ENCODE results near the gene MYO3A. TPM values are rescaled to one million over a fixed set of nuclear protein-coding genes. Genes with fewer than 3 reads are reported as not detected.

MYO3A gene
- polyA plus RNA-seq, 3 donors = not detected

- intact Hi-C loops (cut with micrococcal nuclease) = no loop called here
- H3K4me1 Mint-ChIP-seq = no peaks in the 10 kb centered on the region
- peaks cover 0 to 5% (median 1%) of the 10 kb centered on the region in 7 donors for H3K9me3 Mint-ChIP-seq
These were observed 21.2 kb upstream of the MYO3A start for GRCh38 chr10:25912866-25913265.

GRCh38 chr10:25914776-25915175, 19.3 kb upstream of the MYO3A start:
- no peaks in the 10 kb centered on the region for H4K20me1 ChIP-seq (ENCODE audit: insufficient read depth, low read length)
- no peak overlapping the region for H3K9ac ChIP-seq (ENCODE audit: insufficient read depth, low read length, poor library complexity, severe bottlenecking)
- no peak overlapping the region for H2AFZ ChIP-seq (ENCODE audit: insufficient read depth, low read depth, low read length, poor library complexity, severe bottlenecking)
- H3K4me3 ChIP-seq (replicated peaks in 1 of 3; ENCODE audit: low read depth in 2 of 3, low read length in 3 of 3) = no peak overlapping the region
- WGBS (ENCODE audit: insufficient coverage) = no CpG with 5 or more reads among the region's 2 CpGs
- peaks cover 0 to 3% (median 1%) of the 10 kb centered on the region in 7 donors for H3K9me3 Mint-ChIP-seq
- H3K27me3 Mint-ChIP-seq (ENCODE audit: low read depth in 3 of 3) = peaks cover 2 to 7% (median 4%) of the 10 kb centered on the region in 3 donors
- no peak for DNase-seq
- H3K27ac ChIP-seq (ENCODE audit: low read depth in 1 of 2, low read length in 2 of 2) = no peak overlapping the region
- TF ChIP-seq CTCF (IDR thresholded peaks at IDR 0.05) = no peak
- H3K27me3 ChIP-seq (ENCODE audit: control insufficient read depth in 2 of 2, insufficient read depth in 2 of 2, low read length in 2 of 2) = no peaks in the 10 kb centered on the region
- no peak overlapping the region for H3K4me2 ChIP-seq (replicated peaks; ENCODE audit: extremely low read depth, low read length, poor library complexity, severe bottlenecking)
- no peak overlapping the region for H3K4me3 Mint-ChIP-seq
- H3K27ac Mint-ChIP-seq = no peak overlapping the region
- H3K4me1 Mint-ChIP-seq = no peaks in the 10 kb centered on the region
- H3K36me3 ChIP-seq (replicated peaks in 1 of 2; ENCODE audit: control insufficient read depth in 1 of 2, insufficient read depth in 2 of 2, low read length in 2 of 2) = no peaks in the 10 kb centered on the region
- no peaks in the 10 kb centered on the region for H3K36me3 Mint-ChIP-seq
- H3K9me3 ChIP-seq (replicated peaks in 1 of 2; ENCODE audit: control insufficient read depth in 1 of 2, insufficient read depth in 1 of 2, low read length in 2 of 2) = no peaks in the 10 kb centered on the region
- intact Hi-C loops (cut with micrococcal nuclease) = no loop called here
- no peaks in the 10 kb centered on the region for H3K79me2 ChIP-seq (ENCODE audit: insufficient read depth, low read length)
- H3K4me1 ChIP-seq (ENCODE audit: control insufficient read depth in 1 of 2, insufficient read depth in 2 of 2, low read length in 2 of 2) = no peaks in the 10 kb centered on the region

More at GRCh38 chr10:25912866-25913265, 21.2 kb upstream of the MYO3A start:
- Histone ChIP-seq H4K20me1 (ENCODE audit: insufficient read depth, low read length) (no peaks in the 10 kb centered on the region), H3K4me3 (replicated peaks in 1 of 3; ENCODE audit: low read depth in 2 of 3, low read length in 3 of 3) (no peak overlapping the region), H3K36me3 (replicated peaks in 1 of 2; ENCODE audit: control insufficient read depth in 1 of 2, insufficient read depth in 2 of 2, low read length in 2 of 2) (no peaks in the 10 kb centered on the region), H3K79me2 (ENCODE audit: insufficient read depth, low read length) (no peaks in the 10 kb centered on the region), H3K4me2 (replicated peaks; ENCODE audit: extremely low read depth, low read length, poor library complexity, severe bottlenecking) (no peak overlapping the region), H3K4me1 (ENCODE audit: control insufficient read depth in 1 of 2, insufficient read depth in 2 of 2, low read length in 2 of 2) (no peaks in the 10 kb centered on the region), H3K9ac (ENCODE audit: insufficient read depth, low read length, poor library complexity, severe bottlenecking) (no peak overlapping the region), H2AFZ (ENCODE audit: insufficient read depth, low read depth, low read length, poor library complexity, severe bottlenecking) (no peak overlapping the region), H3K9me3 (replicated peaks in 1 of 2; ENCODE audit: control insufficient read depth in 1 of 2, insufficient read depth in 1 of 2, low read length in 2 of 2) (no peaks in the 10 kb centered on the region), H3K27ac (ENCODE audit: low read depth in 1 of 2, low read length in 2 of 2) (no peak overlapping the region), H3K27me3 (ENCODE audit: control insufficient read depth in 2 of 2, insufficient read depth in 2 of 2, low read length in 2 of 2) (no peaks in the 10 kb centered on the region)
- TF ChIP-seq CTCF (IDR thresholded peaks at IDR 0.05) = no peak
- DNase-seq = no peak
- Mint-ChIP-seq H3K27ac (no peak overlapping the region), H3K27me3 (ENCODE audit: low read depth in 3 of 3) (peaks cover 4 to 8% (median 4%) of the 10 kb centered on the region in 3 donors), H3K36me3 (no peaks in the 10 kb centered on the region), H3K4me3 (no peak overlapping the region)
- 50% methylated on average over 2 of the region's 2 CpGs for WGBS (ENCODE audit: insufficient coverage)
